Cardiac septum (tissue), 1 donor: ENCODE results near the gene LGALS3BP. TPM values are rescaled to one million over a fixed set of nuclear protein-coding genes. Genes with fewer than 3 reads are reported as not detected.
"Not testable (repeated sequence)": the region's sequence is repeated elsewhere in the genome, so short reads cannot be mapped to it uniquely, and the experiment has no call there.

Experiments
- DNase-seq: peaks from one replicate; pipeline ENCODE4 v3.0.0-alpha.2; 2020; ENCODE audit warnings: low spot score
- intact Hi-C: fragments of 100-400 bp; cut with DNase I; formaldehyde crosslinking; loops from one replicate; pipeline ENCODE4 v1.14.0; 2022
- total RNA-seq: library from RNA; stranded (reverse); fragmentation: NEBNext Ultra II Directional; extraction: Animal tissue kit (Norgen Biotek cat#: 25700); gene quantifications from one replicate; pipeline ENCODE4 v1.2.1, GENCODE V29; 2021
- donor health status: DM: no; HTN: no; CAD: no.

The LGALS3BP gene
- total RNA-seq, 1 donor from 2014 or later = 312 TPM

DNA sequence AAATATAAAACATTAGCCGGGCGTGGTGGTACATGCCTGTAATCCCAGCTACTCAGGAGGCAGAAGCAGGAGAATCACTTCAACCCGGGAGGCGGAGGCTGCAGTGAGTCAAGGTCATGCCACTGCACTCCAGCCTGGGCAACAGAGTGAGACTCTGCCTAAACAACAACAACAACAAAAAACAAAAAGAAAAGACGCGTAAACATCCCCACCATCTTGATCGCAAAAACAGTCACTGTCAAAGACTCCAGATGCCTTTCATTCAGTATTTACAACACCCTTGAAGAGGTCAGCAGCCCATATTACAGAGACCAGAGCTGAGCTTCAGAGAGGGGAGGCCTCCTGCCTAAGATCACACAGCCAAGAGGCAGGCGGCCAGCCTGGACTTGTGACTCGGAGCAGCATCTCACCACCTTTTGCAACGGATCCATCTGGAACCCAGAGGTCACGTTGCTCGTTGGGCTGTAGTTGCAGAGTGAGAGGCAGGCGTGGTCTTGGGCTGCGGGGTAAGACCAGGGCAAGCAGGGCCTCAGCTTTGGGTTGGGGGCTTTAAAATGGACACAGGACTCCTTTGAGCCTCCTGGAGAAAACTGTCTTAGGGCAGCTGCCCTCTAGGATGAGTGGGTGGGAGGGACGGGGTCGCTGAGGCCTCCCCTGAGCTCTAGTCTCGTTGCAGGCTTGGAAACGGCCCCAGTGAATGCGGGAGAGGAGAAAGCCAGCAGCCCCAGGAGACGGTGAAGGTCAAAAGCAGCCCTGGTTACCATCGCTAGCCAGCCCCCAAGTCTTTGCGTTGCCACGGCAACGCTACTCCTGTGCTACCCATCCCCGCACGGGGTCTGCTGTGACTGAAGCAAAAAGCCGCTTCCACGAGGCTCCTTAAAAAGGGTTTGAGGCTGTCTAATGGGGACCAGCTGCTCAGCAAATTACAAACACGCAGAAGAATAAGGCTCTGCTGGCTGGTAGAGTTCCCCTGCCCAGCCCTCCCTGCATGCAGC is 26.1 kb downstream of the LGALS3BP start:
- intact Hi-C loops = no loop called here

DNA sequence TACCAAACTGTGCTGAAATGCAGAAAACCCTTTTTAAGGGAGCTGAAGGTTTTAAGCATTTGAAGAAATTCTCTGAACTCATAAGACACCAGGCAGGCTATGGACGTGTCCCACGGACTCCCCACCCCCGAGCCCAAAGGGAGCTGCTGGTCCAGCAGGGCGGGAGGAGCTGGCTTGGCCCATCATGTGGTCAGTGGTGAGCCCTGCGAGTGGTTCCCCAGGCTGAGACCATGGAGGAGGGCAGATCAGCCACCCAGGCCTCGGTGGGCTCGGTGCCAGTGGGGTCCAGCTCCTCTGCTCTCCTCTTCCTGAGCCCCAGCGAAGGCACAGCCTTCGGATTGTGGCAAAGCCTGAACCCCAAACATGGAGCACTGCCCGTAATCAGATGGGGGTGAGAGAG is 27.0 kb downstream of the LGALS3BP start:
- DNase-seq = no peak
- intact Hi-C loops = no loop called here

More for the DNA sequence above, 26.1 kb downstream of the LGALS3BP start:
- no peak for DNase-seq

DNA sequence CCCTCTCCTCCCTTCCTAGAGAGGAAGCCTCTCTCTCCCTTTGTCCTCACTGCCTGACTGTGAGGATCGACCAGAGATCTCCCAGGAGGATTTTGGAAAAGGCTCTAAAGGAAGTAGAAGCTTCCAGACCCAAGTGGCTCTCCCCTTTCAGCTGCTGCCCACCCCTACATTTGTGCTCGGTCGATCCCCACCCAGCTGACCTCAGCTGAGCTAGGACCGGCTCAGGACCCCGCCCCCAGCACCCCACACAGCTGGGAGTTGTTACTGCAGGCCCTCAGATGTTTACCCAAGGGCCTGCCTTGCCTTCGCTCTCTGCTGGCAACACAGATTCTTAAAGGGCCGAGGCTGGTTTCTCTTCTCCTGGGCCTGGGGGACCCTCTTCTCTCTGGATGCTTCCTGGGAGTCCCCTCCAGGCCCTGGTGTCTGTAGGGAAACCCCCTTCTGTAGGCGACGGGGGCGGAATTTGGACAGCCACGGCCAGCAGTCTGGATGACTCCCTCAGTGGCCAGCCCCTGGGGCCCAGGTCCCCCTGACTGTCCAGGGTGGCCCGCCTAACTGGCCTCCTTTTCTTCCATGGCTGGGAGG is 27.7 kb downstream of the LGALS3BP start:
- DNase-seq = no peak
- intact Hi-C loops = no loop called here

DNA sequence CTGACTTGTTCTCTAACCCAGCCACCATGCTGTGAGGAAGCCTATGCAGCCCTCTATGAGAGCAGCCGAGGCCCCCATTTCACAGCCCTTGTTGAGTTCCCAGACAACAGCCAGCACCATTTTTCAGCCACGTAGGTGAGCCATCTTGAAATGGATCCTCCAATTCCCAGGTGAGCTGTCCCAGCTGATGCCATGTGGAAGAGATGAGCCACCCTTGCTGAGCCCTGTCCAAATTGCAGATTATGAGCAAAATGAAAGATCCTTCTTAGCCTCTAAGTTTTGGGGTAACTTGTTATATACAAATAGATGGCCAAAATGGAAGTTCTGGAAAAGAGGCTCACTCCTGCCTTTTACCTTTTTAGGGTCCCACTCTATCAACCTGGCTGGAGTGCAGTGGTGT is 28.9 kb downstream of the LGALS3BP start:
- DNase-seq = no peak
- intact Hi-C loops = no loop called here

DNA sequence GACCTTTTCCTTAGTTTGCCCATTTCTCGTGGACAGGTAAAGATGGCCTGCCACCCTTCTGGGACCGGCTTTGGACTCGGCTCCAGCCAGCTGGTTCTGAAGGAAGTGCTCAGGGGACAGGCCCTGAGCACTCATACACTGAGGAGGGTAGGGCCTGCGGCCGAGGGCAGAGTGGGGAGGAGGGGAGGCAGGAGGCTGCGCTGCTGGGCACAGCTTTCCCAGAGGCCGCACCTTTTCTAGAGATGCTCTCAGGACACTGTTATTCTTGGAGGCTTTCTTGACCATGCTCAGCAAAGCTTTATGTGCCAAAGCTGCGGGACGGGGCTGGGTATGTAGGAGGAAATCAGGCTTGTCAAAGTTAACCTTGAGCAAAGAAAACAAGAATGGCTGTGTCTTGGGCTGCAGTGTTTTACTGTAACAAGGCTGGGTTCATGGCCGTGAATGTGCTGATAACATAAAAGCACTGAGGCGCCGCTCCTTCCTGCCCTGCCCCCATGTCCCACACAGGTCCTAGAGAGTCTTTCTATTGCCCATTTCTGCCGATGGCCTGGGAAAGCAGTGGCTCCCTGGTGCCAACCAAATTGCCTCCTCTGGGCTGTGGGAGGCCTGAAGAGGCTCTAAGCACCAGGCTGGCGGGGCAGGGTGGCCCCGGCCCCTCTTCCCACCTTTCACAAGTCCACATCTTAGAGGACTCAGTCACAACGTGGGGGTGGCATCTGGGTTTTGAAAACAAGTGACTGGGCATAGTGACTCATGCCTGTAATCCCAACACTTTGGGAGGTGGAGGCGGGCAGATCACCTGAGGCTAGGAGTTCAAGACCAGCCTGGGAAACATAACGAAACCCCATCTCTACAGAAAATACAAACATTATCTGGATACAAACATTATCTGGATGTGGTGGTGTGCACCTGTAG is 32.2 kb downstream of the LGALS3BP start:
- DNase-seq = no peak
- intact Hi-C loops = no loop called here

DNA sequence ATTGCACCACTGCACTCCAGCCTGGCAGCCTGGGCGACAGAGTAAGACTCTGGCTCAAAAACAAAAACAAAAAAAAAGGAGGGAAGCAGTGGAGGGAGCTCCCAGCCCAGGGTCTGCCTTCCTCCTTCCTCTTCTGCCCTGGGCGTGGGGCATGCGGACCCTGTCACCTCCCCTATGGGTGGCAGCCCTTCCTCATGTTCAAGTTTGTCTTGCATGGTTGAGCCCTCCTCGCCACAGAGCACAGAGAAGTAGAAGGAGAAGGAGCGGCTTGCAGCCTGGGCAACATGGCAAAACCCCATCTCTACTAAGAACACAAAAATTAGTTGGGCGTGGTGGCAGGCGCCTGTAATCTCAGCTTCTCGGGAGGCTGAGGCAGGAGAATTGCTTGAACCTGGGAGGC is 33.1 kb downstream of the LGALS3BP start:
- no peak for DNase-seq
- intact Hi-C loops = no loop called here

DNA sequence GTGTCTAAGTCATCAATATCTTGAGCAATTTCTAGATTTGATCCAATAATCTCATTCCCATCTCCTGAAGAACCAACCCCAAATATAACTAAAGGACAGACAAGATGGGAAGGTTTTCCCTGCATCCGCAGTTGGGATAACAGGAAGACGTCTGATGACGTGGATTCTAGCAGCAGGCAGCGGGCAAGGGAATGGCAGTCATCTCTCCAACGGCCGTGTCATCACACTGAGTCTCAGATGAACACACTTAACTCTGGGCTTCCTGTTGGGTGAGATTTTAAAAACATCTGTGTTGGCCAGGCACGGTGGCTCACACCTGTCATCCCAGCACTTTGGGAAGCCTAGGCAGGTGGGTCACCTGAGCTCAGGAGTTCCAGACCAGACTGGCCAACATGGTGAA is 33.6 kb downstream of the LGALS3BP start:
- intact Hi-C loops = no loop called here
- no peak for DNase-seq

DNA sequence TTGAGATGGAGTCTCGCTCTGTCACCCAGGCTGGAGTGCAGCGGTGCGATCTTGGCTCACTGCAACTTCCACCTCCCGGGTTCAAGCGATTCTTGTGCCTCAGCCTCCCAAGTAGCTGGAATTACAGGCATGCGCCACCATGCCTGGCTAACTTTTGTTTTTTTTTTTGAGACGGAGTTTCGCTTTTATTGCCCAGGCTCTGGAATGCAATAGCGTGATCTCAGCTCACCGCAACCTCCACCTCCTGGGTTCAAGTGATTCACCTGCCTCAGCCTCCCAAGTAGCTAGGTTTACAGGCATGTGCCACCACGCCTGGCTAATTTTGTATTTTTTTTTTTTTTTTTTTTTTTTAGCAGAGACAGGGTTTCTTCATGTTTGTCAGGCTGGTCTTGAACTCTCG is 34.3 kb downstream of the LGALS3BP start:
- intact Hi-C loops, DNase-seq: not testable (repeated sequence)

DNA sequence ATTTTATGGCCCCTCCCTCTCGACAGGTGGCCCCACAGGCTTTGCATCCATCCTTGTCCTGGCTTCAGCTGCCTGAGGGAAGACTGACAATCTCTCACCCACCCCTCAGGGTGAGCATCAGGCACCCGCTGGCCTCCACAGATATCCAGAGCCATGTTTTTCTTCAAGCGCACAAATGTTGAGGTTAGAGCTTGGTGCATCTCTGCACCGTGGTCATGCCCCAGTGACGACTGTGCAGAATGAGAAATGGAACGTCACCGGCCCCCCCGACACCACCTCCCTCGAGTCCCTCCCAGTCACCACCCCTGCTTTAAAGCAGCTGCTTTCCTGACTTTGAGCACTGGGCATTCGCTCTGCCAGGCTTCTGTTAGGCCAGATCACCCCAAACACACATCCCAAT is 34.8 kb downstream of the LGALS3BP start:
- intact Hi-C loops = no loop called here
- DNase-seq = no peak

DNA sequence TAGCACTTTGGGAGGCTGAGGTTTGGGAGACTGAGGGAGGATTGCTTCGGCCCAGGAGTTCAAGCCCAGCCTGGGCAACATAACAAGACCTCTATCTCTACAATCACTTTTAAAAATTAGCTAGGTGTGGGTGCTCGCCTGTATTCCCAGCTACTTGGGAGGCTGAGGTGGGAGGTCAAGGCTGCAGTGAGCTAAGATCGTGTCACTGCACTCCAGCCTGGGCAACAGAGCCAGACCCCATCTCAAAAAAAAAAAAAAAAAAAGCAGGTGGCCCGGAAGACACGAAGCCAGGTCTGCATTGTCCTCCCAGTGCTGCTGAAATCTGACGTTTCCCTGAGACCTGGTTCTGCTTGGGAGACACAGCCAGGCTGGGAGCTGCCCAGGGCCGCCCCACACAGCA is 35.7 kb downstream of the LGALS3BP start:
- intact Hi-C loops = no loop called here
- DNase-seq = no peak

DNA sequence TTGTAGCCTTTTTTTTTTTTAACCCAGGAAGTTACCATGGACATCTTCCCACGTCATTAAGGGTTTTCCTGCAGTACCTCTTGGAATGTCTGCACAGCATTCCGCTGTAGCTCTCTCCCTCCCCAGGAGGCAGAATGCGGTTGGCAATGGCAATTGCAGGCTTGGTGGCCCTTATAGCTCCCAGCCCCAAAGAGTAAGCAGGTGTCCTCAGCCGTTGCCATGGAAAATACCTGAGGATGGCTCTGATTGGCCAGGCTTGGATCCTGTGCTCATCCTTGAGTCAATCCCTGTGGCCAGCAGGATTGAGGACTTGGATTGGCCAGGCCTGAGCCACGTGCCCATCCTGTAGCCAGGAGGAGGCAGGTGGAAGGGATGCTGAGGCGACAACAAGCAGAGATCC is 39.0 kb downstream of the LGALS3BP start:
- intact Hi-C loops = no loop called here
- DNase-seq = no peak

DNA sequence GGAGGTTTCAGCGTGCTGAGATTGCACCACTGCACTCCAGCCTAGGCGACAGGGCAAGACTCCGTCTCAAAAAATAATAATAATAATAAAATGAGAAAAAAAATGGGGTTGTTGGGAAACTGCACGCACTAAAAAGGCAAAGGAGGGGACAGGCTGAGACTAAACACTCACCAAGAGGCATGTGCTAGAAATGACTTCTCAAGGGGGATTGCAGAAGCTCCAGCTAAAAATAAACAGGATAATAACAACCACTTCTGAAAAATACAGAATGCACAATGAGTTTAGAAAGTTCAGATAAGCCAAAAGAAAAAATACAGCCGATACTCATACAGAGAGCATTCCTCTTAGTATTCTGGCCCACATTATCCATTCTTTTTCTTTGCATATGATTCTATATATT is 39.5 kb downstream of the LGALS3BP start:
- no peak for DNase-seq
- intact Hi-C loops = no loop called here

DNA sequence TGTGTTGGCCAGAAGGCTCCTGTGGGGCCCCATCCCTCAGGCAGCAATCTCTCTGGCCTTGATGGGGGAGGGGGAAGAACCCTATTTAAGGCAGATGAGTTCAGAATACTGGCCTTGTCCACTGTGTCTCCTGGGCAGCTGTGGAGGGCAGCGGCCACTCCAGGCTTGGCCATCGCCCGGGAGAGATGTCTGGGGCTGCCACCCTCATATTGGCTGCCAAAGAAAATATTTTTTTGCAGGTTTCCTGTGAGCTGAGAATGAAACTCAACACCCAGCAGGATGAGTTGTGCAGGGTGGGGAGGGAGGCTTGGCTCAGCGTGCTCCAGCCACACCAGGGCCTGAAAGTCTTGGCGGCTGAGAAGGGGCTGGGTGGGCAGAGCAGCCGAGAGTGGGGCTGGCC is 40.1 kb downstream of the LGALS3BP start:
- intact Hi-C loops = no loop called here
- DNase-seq = no peak

DNA sequence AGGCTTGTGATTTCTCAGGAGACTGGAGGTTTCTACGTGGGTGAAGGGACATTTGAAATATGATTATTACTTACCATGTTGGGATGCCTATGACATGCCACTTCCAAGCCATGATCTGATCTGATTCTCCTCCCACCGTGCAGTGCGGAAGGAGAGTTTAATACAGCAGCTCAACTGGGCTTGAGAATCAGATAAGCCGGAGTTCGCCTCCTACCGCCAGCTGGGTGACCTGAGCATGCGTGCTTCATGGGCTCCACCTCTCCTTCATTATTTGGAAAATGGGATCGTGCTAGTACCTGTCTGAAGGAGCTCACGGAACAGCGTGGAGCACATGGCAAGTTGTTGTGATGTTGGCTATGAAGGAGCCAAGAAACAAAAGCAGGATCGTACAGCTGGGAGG is 42.2 kb downstream of the LGALS3BP start:
- intact Hi-C loops = no loop called here
- DNase-seq = no peak

DNA sequence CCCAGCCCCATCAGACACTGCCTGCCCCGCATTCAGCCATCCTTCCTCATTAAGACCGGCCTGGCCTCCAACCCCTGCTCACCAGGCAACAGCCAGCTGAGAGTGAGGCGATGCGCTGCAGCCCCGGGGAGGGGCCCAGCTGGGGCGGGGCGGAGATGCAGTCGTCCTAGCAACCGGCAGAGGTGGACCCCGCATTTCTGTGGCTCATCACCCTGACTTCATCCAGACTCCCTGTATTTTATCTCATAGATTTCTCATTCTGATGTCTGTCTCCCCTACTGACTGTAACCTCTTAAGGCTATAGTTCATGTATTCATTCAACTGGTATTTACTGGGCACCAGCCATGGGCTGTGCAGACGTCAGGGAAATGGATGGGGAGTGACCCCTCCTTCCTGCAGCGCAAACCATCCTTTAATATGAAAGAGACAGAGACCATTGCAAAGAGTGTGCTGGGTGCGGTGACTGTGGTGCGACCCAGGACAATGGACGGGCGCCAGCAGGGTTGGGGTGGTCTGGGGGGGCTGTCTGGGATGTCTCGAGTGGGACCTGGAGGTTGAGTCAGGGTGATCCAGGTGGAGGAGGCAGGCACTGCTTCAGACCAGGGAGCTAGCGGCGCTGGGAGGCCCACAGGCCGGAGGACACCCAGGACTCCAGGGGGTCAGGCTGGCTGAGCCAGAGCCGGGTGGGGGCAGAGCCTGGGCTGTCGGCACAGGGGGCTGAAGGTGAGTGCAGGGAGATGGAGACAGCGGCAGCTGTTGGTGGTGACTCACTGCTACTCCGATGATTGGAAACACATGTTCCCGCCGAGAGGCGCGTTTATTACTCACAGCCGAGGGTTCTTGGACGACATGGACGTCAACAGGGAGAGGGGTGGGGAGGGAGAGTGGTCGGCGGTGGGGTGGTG is 44.1 kb downstream of the LGALS3BP start:
- DNase-seq = no peak
- intact Hi-C loops = no loop called here

DNA sequence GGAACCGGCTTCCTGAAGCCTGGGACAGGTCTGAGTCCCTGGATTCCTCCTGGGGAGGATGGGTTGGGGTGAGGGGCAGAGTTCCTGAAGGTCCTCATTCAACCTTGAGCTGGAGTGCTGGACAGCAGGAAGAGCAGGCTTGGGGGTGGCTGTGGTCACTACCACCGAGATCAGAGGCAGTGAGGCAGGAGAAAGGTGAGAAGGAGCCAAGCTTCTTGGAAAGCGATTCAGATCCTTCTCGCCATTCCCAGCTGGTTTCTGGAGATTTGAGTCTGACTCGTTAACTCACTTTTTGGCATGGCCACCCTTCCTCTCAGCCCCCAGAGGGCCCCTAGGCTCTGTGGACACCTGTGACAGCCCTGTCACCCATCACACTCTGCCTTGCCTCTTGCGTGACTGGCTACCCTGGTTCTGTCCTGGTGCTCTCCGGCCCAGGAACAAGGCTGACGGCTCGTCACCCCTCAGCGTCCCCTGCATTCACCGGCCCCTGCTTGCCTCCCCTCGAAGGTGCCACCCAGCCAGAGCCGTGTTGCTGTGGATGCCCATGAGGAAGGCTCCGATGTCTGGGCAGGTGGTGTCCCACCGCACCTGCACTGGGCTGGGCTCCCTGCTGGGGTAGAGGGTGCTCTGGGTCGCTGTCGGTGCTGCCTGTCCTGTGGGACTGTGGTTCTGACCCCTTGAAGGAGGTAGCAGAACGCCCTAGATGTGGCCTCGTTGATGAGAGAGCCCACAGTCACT is 44.9 kb downstream of the LGALS3BP start:
- intact Hi-C loops = loop anchor here (5.0 kb wide), 2 partner anchors 37 to 53 kb away; no protein-coding TSS in a partner anchor
- no peak for DNase-seq

DNA sequence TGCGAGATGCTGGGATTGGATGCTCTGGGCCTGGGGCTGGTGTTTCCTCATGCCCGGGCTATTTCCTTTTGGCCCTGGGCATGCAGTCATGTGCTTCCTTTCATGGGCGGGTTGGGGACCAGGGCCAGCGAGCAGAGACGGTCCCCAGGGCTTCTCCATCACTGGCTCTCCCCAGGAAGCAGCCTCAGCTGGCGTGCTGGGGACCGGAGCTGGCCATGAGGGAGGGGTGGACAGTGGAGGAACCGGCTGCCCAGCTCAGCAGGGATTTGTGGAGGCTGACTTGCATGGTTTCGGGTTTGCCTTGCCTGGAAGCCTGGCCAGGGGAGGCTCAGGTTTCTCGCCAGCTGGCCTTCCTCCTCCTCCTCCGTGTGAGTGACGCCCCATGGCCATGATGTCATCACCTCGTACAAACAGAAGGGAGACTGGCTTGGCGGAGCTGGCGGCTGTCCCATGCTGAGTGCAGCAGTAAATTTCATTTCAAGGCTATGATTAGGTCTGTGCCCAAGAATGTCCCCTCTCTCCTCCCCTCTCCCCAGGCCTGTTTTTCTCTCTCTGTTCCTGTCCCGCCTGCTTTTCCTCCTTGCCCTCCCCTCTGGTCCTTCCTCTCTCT is 45.7 kb downstream of the LGALS3BP start:
- intact Hi-C loops = loop anchor here (5.0 kb wide), 2 partner anchors 38 to 52 kb away; no protein-coding TSS in a partner anchor
- DNase-seq = peak; percentile 94
